Neural progenitor cell (in vitro differentiated cells): ENCODE results near the gene BEND3. TPM values are rescaled to one million over a fixed set of nuclear protein-coding genes. Genes with fewer than 3 reads are reported as not detected.

Experiments used
- DNase-seq: peaks from one replicate; pipeline ENCODE4 v3.0.0-alpha.2; 2016; ENCODE audit warnings: low spot score
- H2AFZ ChIP-seq: fragments of 200-600 bp; sonication (generic); replicated peaks from 2 replicates; pipeline ENCODE4 v1.6.1; 2016; ENCODE audit warnings: antibody characterized with exemption
- H3F3A ChIP-seq: fragments of 200-600 bp; sonication (generic); 2 replicates; pipeline ENCODE4 v1.6.1; 2016; ENCODE audit warnings: antibody characterized with exemption, low read depth
- H3K27ac ChIP-seq: fragments of 200-600 bp; sonication (generic); 2 replicates; pipeline ENCODE4 v1.5.1; 2016; ENCODE audit warnings: mild to moderate bottlenecking
- H3K27me3 ChIP-seq: fragments of 200-600 bp; sonication (generic); 2 replicates; pipeline ENCODE4 v1.6.1; 2016; ENCODE audit warnings: mild to moderate bottlenecking, moderate library complexity
- H3K36me3 ChIP-seq: fragments of 200-600 bp; sonication (generic); 2 replicates; pipeline ENCODE4 v1.5.1; 2016
- H3K4me1 ChIP-seq: fragments of 200-600 bp; sonication (generic); 2 replicates; pipeline ENCODE4 v1.6.1; 2016; ENCODE audit warnings: mixed run types
- H3K4me2 ChIP-seq: fragments of 200-600 bp; sonication (generic); 2 replicates; pipeline ENCODE4 v1.6.1; 2016
- H3K4me3 ChIP-seq: fragments of 200-600 bp; sonication (generic); 2 replicates; pipeline ENCODE4 v1.5.1; 2016
- H3K79me2 ChIP-seq: fragments of 200-600 bp; sonication (generic); 2 replicates; pipeline ENCODE4 v1.6.1; 2016; ENCODE audit warnings: low read depth
- H3K9ac ChIP-seq: fragments of 200-600 bp; sonication (generic); 2 replicates; pipeline ENCODE4 v1.6.1; 2016
- H3K9me3 ChIP-seq: fragments of 200-600 bp; sonication (generic); 2 replicates; pipeline ENCODE4 v1.5.1; 2016; ENCODE audit warnings: low read depth
- H4K20me1 ChIP-seq: fragments of 200-600 bp; sonication (generic); 2 replicates; pipeline ENCODE4 v1.6.1; 2016; ENCODE audit warnings: low read depth
- H3K27ac Mint-ChIP-seq: 3 replicates; pipeline ENCODE4 v1.8.0; 2021; ENCODE audit warnings: mixed read lengths
- H3K27me3 Mint-ChIP-seq: 2 replicates; pipeline ENCODE4 v1.8.0; 2022; ENCODE audit warnings: low read depth, mild to moderate bottlenecking, inconsistent platforms, moderate library complexity, mixed read lengths; ENCODE audit not compliant: insufficient read depth
- H3K36me3 Mint-ChIP-seq: 3 replicates; pipeline ENCODE4 v1.8.0; 2021; ENCODE audit warnings: mixed read lengths
- H3K4me1 Mint-ChIP-seq: 3 replicates; pipeline ENCODE4 v1.8.0; 2021; ENCODE audit warnings: mixed read lengths
- H3K4me3 Mint-ChIP-seq: 3 replicates; pipeline ENCODE4 v1.8.0; 2021; ENCODE audit warnings: mild to moderate bottlenecking, moderate library complexity, mixed read lengths
- H3K9me3 Mint-ChIP-seq: 3 replicates; pipeline ENCODE4 v1.8.0; 2020; ENCODE audit warnings: mixed read lengths
- EZH2 ChIP-seq: fragments of 200-600 bp; sonication (generic); IDR thresholded peaks from 2 replicates; pipeline ENCODE4 v1.6.1; 2017; ENCODE audit warnings: antibody characterized with exemption, mild to moderate bottlenecking, moderate library complexity
- EZH2phosphoT487 ChIP-seq: fragments of 200-600 bp; sonication (generic); IDR thresholded peaks from 2 replicates; pipeline ENCODE4 v1.6.1; 2017; ENCODE audit warnings: antibody characterized with exemption
- total RNA-seq: library from RNA; depleted of rRNA; stranded (reverse); fragments of >200 nt; gene quantifications from 2 replicates; pipeline ENCODE4 v1.2.3, GENCODE V29; 2015; ENCODE audit warnings: low replicate concordance
- TF ChIP-seq, protein P1 (sequence below): fragments of 200-600 bp; sonication (generic); IDR thresholded peaks from 2 replicates; pipeline ENCODE4 v1.5.1; 2017; ENCODE audit warnings: antibody characterized with exemption, mild to moderate bottlenecking

The BEND3 gene
- total RNA-seq, 1 donor from 2014 or later = 9.2 TPM

GRCh38 chr6:107070686-107071085 is 44.6 kb downstream of the BEND3 start:
- Mint-ChIP-seq H3K4me1 (no peaks in the 10 kb centered on the region), H3K36me3 (peaks cover 7% of the 10 kb centered on the region)
- no peaks in the 10 kb centered on the region for H3F3A ChIP-seq

GRCh38 chr6:107069631-107070548 is 45.4 kb downstream of the BEND3 start:
- Mint-ChIP-seq H3K4me3 (no peak overlapping the region), H3K27me3 (no peaks in the 10 kb centered on the region), H3K9me3 (no peaks in the 10 kb centered on the region), H3K27ac (no peak overlapping the region), H3K36me3 (peaks cover 7% of the 10 kb centered on the region), H3K4me1 (peaks cover 5% of the 10 kb centered on the region)
- Histone ChIP-seq H3K79me2 (no peaks in the 10 kb centered on the region), H3K9me3 (no peaks in the 10 kb centered on the region), H3K4me3 (no peak overlapping the region), H2AFZ (no peak overlapping the region), H3F3A (no peaks in the 10 kb centered on the region), H3K27ac (no peak overlapping the region), H3K36me3 (no peaks in the 10 kb centered on the region), H3K4me2 (no peak overlapping the region), H3K27me3 (no peaks in the 10 kb centered on the region), H3K9ac (no peak overlapping the region), H3K4me1 (no peaks in the 10 kb centered on the region), H4K20me1 (no peaks in the 10 kb centered on the region)
- DNase-seq = no peak
- TF ChIP-seq, protein P1, sequence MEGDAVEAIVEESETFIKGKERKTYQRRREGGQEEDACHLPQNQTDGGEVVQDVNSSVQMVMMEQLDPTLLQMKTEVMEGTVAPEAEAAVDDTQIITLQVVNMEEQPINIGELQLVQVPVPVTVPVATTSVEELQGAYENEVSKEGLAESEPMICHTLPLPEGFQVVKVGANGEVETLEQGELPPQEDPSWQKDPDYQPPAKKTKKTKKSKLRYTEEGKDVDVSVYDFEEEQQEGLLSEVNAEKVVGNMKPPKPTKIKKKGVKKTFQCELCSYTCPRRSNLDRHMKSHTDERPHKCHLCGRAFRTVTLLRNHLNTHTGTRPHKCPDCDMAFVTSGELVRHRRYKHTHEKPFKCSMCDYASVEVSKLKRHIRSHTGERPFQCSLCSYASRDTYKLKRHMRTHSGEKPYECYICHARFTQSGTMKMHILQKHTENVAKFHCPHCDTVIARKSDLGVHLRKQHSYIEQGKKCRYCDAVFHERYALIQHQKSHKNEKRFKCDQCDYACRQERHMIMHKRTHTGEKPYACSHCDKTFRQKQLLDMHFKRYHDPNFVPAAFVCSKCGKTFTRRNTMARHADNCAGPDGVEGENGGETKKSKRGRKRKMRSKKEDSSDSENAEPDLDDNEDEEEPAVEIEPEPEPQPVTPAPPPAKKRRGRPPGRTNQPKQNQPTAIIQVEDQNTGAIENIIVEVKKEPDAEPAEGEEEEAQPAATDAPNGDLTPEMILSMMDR = no peak
- TF ChIP-seq EZH2 (no peak), EZH2phosphoT487 (no peak)

More at GRCh38 chr6:107070686-107071085, 44.6 kb downstream of the BEND3 start:
- Mint-ChIP-seq H3K9me3 (no peaks in the 10 kb centered on the region), H3K27ac (no peak overlapping the region), H3K27me3 (no peaks in the 10 kb centered on the region), H3K4me3 (no peak overlapping the region)
- TF ChIP-seq EZH2phosphoT487 = no peak
- no peak for TF ChIP-seq EZH2
- TF ChIP-seq, protein P1 = no peak
- no peak overlapping the region for H3K27ac ChIP-seq
- no peak for DNase-seq
- H3K79me2 ChIP-seq = no peaks in the 10 kb centered on the region
- H3K4me3 ChIP-seq = no peak overlapping the region
- no peak overlapping the region for H2AFZ ChIP-seq
- H3K9ac ChIP-seq = no peak overlapping the region
- H3K4me2 ChIP-seq = no peak overlapping the region
- H3K4me1 ChIP-seq = no peaks in the 10 kb centered on the region
- H3K27me3 ChIP-seq = no peaks in the 10 kb centered on the region
- no peaks in the 10 kb centered on the region for H3K9me3 ChIP-seq
- H3K36me3 ChIP-seq = no peaks in the 10 kb centered on the region
- H4K20me1 ChIP-seq = no peaks in the 10 kb centered on the region

- H3K79me2 ChIP-seq = no peaks in the 10 kb centered on the region
- Mint-ChIP-seq H3K9me3 (no peaks in the 10 kb centered on the region), H3K36me3 (peaks cover 5% of the 10 kb centered on the region), H3K27ac (no peak overlapping the region), H3K27me3 (no peaks in the 10 kb centered on the region), H3K4me3 (no peak overlapping the region), H3K4me1 (peaks cover 10% of the 10 kb centered on the region)
- H2AFZ ChIP-seq = no peak overlapping the region
- no peaks in the 10 kb centered on the region for H4K20me1 ChIP-seq
- no peak overlapping the region for H3K27ac ChIP-seq
- no peaks in the 10 kb centered on the region for H3K27me3 ChIP-seq
- no peak overlapping the region for H3K4me3 ChIP-seq
- H3F3A ChIP-seq = no peaks in the 10 kb centered on the region
- no peaks in the 10 kb centered on the region for H3K9me3 ChIP-seq
- DNase-seq = no peak
- no peak for TF ChIP-seq EZH2phosphoT487
- no peak for TF ChIP-seq EZH2
- TF ChIP-seq, protein P1 = no peak
- H3K36me3 ChIP-seq = no peaks in the 10 kb centered on the region
- H3K4me1 ChIP-seq = no peaks in the 10 kb centered on the region
- no peak overlapping the region for H3K9ac ChIP-seq
- no peak overlapping the region for H3K4me2 ChIP-seq
These were observed 46.4 kb downstream of the BEND3 start for GRCh38 chr6:107068691-107069630.
